IMR-90 (cell line): ENCODE data around the gene TSHZ1.

Experiments
- TF ChIP-seq, protein P1 (sequence below): fragments of 150-350 bp; IDR thresholded peaks from 2 replicates; pipeline ENCODE4 v1.6.1; 2017; ENCODE audit warnings: mild to moderate bottlenecking, antibody characterized with exemption, low read length, low read depth
- TF ChIP-seq, protein P2 (sequence below): conservative IDR thresholded peaks from 2 replicates; pipeline ENCODE4 v1.5.1; 2012; ENCODE audit warnings: mild to moderate bottlenecking, low read depth, low read length, improper control_type of control experiment

DNA sequence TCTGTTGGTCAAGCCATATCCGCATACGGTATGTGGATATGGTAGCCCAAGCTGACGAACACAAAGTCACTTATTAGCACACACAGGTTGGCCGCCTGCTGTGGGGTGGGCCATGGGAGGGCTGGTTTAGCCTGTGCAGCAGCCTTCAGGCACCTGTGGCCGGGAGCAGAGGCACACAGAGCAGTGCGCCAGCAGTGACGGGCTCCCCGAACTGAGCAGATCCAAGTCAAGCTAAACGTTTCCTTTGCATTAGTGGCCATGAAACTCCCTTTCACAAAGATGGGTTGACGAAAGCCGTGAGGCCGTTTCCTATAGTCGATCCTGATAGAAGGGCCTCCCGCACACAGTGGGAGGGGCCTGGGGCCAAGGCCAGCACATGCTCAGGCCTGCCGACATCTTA is 72.1 kb downstream of the TSHZ1 start:
- TF ChIP-seq, protein P1, sequence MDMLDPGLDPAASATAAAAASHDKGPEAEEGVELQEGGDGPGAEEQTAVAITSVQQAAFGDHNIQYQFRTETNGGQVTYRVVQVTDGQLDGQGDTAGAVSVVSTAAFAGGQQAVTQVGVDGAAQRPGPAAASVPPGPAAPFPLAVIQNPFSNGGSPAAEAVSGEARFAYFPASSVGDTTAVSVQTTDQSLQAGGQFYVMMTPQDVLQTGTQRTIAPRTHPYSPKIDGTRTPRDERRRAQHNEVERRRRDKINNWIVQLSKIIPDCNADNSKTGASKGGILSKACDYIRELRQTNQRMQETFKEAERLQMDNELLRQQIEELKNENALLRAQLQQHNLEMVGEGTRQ: no peak
- TF ChIP-seq, protein P2, sequence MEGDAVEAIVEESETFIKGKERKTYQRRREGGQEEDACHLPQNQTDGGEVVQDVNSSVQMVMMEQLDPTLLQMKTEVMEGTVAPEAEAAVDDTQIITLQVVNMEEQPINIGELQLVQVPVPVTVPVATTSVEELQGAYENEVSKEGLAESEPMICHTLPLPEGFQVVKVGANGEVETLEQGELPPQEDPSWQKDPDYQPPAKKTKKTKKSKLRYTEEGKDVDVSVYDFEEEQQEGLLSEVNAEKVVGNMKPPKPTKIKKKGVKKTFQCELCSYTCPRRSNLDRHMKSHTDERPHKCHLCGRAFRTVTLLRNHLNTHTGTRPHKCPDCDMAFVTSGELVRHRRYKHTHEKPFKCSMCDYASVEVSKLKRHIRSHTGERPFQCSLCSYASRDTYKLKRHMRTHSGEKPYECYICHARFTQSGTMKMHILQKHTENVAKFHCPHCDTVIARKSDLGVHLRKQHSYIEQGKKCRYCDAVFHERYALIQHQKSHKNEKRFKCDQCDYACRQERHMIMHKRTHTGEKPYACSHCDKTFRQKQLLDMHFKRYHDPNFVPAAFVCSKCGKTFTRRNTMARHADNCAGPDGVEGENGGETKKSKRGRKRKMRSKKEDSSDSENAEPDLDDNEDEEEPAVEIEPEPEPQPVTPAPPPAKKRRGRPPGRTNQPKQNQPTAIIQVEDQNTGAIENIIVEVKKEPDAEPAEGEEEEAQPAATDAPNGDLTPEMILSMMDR: no peak
